Astrocyte (in vitro differentiated cells and primary cell): Measurements from ENCODE around the gene EIF2D. TPM values are rescaled to one million over a fixed set of nuclear protein-coding genes. Genes with fewer than 3 reads are reported as not detected.

Experiments used
- DNase-seq: peaks from one replicate; pipeline ENCODE4 v3.0.0-alpha.2; 2010; ENCODE audit warnings: low read depth
- FAIRE-seq: peaks from 2 replicates; lab custom pipeline; 2011; peaks lifted over from hg19 to GRCh38; lab: Jason Lieb, UNC
- H2AFZ ChIP-seq: 2 replicates; pipeline ENCODE4 v1.6.0; 2012; ENCODE audit warnings: low read depth, low read length, inconsistent platforms
- H3K27ac ChIP-seq: 2 replicates; pipeline ENCODE4 v1.5.1; 2011; ENCODE audit warnings: low read depth, low read length, inconsistent platforms
- H3K27me3 ChIP-seq: 2 replicates; pipeline ENCODE4 v1.6.0; 2011; ENCODE audit warnings: low read length, inconsistent platforms; ENCODE audit not compliant: insufficient read depth
- H3K36me3 ChIP-seq: 2 replicates; pipeline ENCODE4 v1.5.1; 2011; ENCODE audit warnings: low read length, inconsistent platforms; ENCODE audit not compliant: insufficient read depth
- H3K4me1 ChIP-seq: 2 replicates; pipeline ENCODE4 v1.5.1; 2011; ENCODE audit warnings: low read length, inconsistent platforms; ENCODE audit not compliant: insufficient read depth
- H3K4me2 ChIP-seq: 2 replicates; pipeline ENCODE4 v1.6.0; 2012; ENCODE audit warnings: low read length, inconsistent platforms
- H3K4me3 ChIP-seq: 2 replicates; pipeline ENCODE4 v1.5.1; 2011; ENCODE audit warnings: low read depth, mild to moderate bottlenecking, low read length, inconsistent platforms; ENCODE audit not compliant: insufficient read depth
- H3K79me2 ChIP-seq: 2 replicates; pipeline ENCODE4 v1.6.0; 2012; ENCODE audit warnings: mild to moderate bottlenecking, low read length, inconsistent platforms; ENCODE audit not compliant: insufficient read depth
- H3K9ac ChIP-seq: 2 replicates; pipeline ENCODE4 v1.6.0; 2012; ENCODE audit warnings: mild to moderate bottlenecking, low read length, inconsistent platforms
- H3K9me3 ChIP-seq: 2 replicates; pipeline ENCODE4 v1.5.1; 2012; ENCODE audit warnings: low read depth, mild to moderate bottlenecking, low read length, inconsistent platforms; ENCODE audit not compliant: insufficient read depth
- H4K20me1 ChIP-seq: 2 replicates; pipeline ENCODE4 v1.6.0; 2012; ENCODE audit warnings: low read length, inconsistent platforms; ENCODE audit not compliant: insufficient read depth
- H3K27ac Mint-ChIP-seq: one replicate; pipeline ENCODE4 v1.8.0; 2021; ENCODE audit warnings: mild to moderate bottlenecking, mixed read lengths; ENCODE audit not compliant: unreplicated experiment
- H3K27me3 Mint-ChIP-seq: one replicate; pipeline ENCODE4 v1.8.0; 2021; ENCODE audit warnings: low read depth, mixed read lengths; ENCODE audit not compliant: unreplicated experiment
- H3K36me3 Mint-ChIP-seq: one replicate; pipeline ENCODE4 v1.8.0; 2021; ENCODE audit warnings: low read depth, mixed read lengths; ENCODE audit not compliant: unreplicated experiment
- H3K4me1 Mint-ChIP-seq: one replicate; pipeline ENCODE4 v1.8.0; 2021; ENCODE audit warnings: low read depth, mixed read lengths; ENCODE audit not compliant: unreplicated experiment
- H3K4me3 Mint-ChIP-seq: one replicate; pipeline ENCODE4 v1.8.0; 2021; ENCODE audit warnings: mild to moderate bottlenecking, moderate library complexity, mixed read lengths; ENCODE audit not compliant: unreplicated experiment
- H3K9me3 Mint-ChIP-seq: one replicate; pipeline ENCODE4 v1.8.0; 2021; ENCODE audit warnings: mild to moderate bottlenecking, mixed read lengths; ENCODE audit not compliant: unreplicated experiment
- EZH2 ChIP-seq: IDR thresholded peaks from 2 replicates; pipeline ENCODE4 v1.6.1; 2012; ENCODE audit warnings: mild to moderate bottlenecking, low read length, inconsistent platforms; ENCODE audit not compliant: insufficient read depth
- total RNA-seq: library from RNA; stranded (reverse); gene quantifications from 2 replicates; pipeline ENCODE4 v1.2.1, GENCODE V29; 2021
- TF ChIP-seq, protein P1 (sequence below): IDR thresholded peaks from 2 replicates; pipeline ENCODE4 v1.5.1; 2011; ENCODE audit warnings: low read depth, mild to moderate bottlenecking, inconsistent platforms, low read length, moderate library complexity; ENCODE audit not compliant: insufficient read depth

Gene EIF2D
- total RNA-seq, 1 donor from 2014 or later: 27.3 TPM

DNA sequence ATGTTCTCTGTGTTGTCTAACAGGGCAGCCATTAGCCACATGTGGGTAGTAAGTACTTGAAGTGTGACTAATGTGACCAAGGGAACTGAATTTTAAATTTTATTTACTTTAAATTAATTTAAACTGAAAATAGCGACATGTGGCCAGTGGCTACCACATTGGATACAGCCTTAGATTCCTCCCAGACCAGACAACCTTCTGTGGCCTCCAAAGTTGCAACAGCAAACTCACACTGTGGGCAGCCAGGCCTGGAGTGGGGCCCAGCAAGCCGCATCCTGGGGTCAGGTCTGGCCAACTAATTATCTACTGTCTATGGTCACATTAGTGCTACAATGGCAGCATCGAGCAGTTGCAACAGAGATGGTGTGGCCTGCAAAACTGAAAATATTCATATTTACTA, 11.7 kb downstream of the EIF2D start:
- no peaks in the 10 kb centered on the region for H3K27me3 Mint-ChIP-seq
- peaks cover 19% of the 10 kb centered on the region for H3K36me3 Mint-ChIP-seq
- no peak overlapping the region for H3K9ac ChIP-seq
- no peaks in the 10 kb centered on the region for H3K9me3 ChIP-seq
- H3K9me3 Mint-ChIP-seq: no peaks in the 10 kb centered on the region
- H3K36me3 ChIP-seq: peaks cover 36% of the 10 kb centered on the region
- no peak overlapping the region for H3K4me3 Mint-ChIP-seq
- no peaks in the 10 kb centered on the region for H4K20me1 ChIP-seq
- H3K27ac Mint-ChIP-seq: no peak overlapping the region
- no peaks in the 10 kb centered on the region for H3K27me3 ChIP-seq
- no peak overlapping the region for H3K4me3 ChIP-seq
- no peaks in the 10 kb centered on the region for H3K4me1 Mint-ChIP-seq
- H3K79me2 ChIP-seq: no peaks in the 10 kb centered on the region
- H2AFZ ChIP-seq: no peak overlapping the region
- no peak for FAIRE-seq
- peak; percentile 62 for DNase-seq
- no peak overlapping the region for H3K27ac ChIP-seq
- no peaks in the 10 kb centered on the region for H3K4me1 ChIP-seq
- no peak for TF ChIP-seq EZH2
- TF ChIP-seq, protein P1, sequence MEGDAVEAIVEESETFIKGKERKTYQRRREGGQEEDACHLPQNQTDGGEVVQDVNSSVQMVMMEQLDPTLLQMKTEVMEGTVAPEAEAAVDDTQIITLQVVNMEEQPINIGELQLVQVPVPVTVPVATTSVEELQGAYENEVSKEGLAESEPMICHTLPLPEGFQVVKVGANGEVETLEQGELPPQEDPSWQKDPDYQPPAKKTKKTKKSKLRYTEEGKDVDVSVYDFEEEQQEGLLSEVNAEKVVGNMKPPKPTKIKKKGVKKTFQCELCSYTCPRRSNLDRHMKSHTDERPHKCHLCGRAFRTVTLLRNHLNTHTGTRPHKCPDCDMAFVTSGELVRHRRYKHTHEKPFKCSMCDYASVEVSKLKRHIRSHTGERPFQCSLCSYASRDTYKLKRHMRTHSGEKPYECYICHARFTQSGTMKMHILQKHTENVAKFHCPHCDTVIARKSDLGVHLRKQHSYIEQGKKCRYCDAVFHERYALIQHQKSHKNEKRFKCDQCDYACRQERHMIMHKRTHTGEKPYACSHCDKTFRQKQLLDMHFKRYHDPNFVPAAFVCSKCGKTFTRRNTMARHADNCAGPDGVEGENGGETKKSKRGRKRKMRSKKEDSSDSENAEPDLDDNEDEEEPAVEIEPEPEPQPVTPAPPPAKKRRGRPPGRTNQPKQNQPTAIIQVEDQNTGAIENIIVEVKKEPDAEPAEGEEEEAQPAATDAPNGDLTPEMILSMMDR: no peak
- no peak overlapping the region for H3K4me2 ChIP-seq

DNA sequence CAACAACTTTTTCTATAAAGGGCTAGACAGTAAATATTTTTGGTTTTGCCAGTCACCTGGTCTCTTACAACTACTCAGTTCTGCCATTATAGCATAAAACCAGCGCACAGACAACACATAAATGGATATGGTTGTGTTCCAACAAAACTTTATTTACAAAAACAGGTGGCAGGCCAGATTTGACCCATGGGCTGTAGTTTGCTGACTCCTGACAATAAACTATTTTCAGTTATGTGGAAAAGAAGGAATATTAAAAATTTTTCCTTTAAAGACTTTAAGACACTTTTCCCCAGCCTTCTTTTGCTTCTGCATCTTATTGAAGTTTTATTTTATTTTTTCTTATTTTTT, 16.0 kb downstream of the EIF2D start:
- Histone ChIP-seq H3K9me3 (no peaks in the 10 kb centered on the region), H2AFZ (no peak overlapping the region), H4K20me1 (no peaks in the 10 kb centered on the region), H3K79me2 (no peaks in the 10 kb centered on the region), H3K9ac (no peak overlapping the region), H3K27me3 (no peaks in the 10 kb centered on the region), H3K4me1 (no peaks in the 10 kb centered on the region), H3K36me3 (peaks cover 48% of the 10 kb centered on the region), H3K4me3 (no peak overlapping the region), H3K27ac (no peak overlapping the region), H3K4me2 (no peak overlapping the region)
- H3K4me3 Mint-ChIP-seq: no peak overlapping the region
- H3K27me3 Mint-ChIP-seq: no peaks in the 10 kb centered on the region
- no peak for DNase-seq
- H3K4me1 Mint-ChIP-seq: peaks cover 9% of the 10 kb centered on the region
- H3K9me3 Mint-ChIP-seq: no peaks in the 10 kb centered on the region
- FAIRE-seq: no peak
- peaks cover 28% of the 10 kb centered on the region for H3K36me3 Mint-ChIP-seq
- TF ChIP-seq, protein P1: no peak
- no peak for TF ChIP-seq EZH2
- H3K27ac Mint-ChIP-seq: no peak overlapping the region

DNA sequence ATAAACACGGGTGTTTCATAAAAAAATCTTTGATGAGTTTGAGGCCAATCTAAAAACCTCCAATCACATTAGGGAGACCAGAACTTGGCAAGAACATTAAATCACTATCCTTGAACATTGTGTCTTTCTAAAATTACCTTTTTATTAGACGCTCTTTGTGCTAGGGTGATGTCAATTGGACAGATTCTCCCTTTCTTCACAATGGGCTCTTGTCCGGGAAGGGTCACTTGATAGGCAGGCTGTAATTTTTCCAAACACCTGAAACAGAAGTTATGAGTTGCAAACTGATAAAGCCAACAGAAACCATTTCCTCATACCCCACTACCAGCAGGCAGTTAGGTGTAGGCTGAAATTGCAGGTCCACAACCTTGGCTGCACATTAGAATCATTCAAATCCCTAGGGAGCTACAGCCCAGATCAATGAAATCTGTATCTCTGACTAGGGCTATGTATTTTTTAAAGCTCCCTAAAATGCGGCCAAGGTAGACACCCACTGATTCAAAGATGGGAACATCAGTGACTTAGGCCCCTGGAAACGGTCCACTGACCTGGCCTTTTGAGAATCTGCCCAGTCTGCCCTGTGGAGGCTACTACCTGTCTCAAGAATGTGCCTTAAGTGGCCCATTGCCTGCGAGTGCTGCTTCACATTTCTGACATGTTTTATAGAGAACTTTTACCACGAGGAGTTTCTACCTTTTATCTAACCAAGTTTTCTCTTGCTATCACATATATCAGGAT, 16.5 kb downstream of the EIF2D start:
- Histone ChIP-seq H3K4me2 (no peak overlapping the region), H3K79me2 (no peaks in the 10 kb centered on the region), H3K4me3 (no peak overlapping the region), H3K27ac (no peak overlapping the region), H3K4me1 (peaks cover 3% of the 10 kb centered on the region), H3K27me3 (no peaks in the 10 kb centered on the region), H3K9me3 (no peaks in the 10 kb centered on the region), H2AFZ (no peak overlapping the region), H3K9ac (no peak overlapping the region), H3K36me3 (peaks cover 48% of the 10 kb centered on the region), H4K20me1 (no peaks in the 10 kb centered on the region)
- peaks cover 25% of the 10 kb centered on the region for H3K36me3 Mint-ChIP-seq
- no peaks in the 10 kb centered on the region for H3K27me3 Mint-ChIP-seq
- FAIRE-seq (no peak), DNase-seq (no peak)
- TF ChIP-seq EZH2: no peak
- TF ChIP-seq, protein P1: no peak
- H3K4me1 Mint-ChIP-seq: peaks cover 14% of the 10 kb centered on the region
- H3K9me3 Mint-ChIP-seq: no peaks in the 10 kb centered on the region
- no peak overlapping the region for H3K27ac Mint-ChIP-seq
- H3K4me3 Mint-ChIP-seq: no peak overlapping the region
